NOMO-1 treated with DMSO at 0.1 percent for 48 hours (cell line): ENCODE results near the gene BRK1.
"Not testable (repeated sequence)": the region's sequence is repeated elsewhere in the genome, so short reads cannot be mapped to it uniquely, and the experiment has no call there.

Experiments
- DNase-seq: peaks from one replicate; lab custom pipeline; 2025; ENCODE audit not compliant: unreplicated experiment; lab: John Stamatoyannopoulos, UW

The BRK1 gene

DNA sequence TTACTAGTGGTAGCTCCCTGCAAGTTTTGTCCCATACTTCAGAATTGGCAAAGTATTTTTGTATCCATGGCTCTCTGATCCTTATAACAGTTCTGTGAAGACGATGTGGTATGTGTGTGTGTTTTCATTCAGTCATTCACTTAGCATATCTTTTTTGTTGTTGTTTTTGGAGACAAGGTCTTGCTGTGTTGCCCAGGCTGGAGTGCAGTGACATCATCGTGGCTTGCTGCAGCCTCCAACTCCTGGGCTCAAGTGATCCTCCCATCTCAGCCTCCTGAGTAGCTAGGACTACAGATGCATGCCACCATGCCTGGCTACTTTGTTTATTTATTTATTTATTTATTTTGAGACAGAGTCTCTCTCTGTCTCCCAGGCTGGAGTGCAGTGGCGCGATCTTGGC is 60.7 kb downstream of the BRK1 start:
- not testable (repeated sequence) for DNase-seq
